GM19455 (cell line): ENCODE data around the gene TRAIP.

ENCODE experiments used
- ATAC-seq: cut with Tn5 transposase; IDR thresholded peaks from one replicate; pipeline ENCODE4 v1.9.1; 2021; ENCODE audit not compliant: unreplicated experiment

Gene TRAIP

DNA sequence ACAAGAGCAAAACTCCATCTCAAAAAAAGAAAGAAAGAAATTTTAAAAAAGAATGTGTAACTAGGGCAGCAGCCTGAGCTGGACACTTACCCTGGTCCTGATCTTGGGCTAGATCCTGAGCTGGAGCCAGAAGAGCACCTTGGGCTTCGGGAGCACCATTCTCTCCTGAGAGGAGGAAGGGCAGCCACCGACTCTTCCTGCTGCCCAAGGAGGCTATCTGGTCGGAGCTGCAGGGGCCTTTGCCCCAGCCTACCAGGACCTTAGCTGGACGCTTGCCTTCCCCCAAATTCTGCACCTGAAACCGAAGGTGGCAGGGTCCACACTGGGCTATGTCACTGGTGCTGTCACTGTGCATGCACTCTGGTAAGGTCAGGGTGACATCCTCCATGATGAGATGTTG, 20.2 kb upstream of the TRAIP start:
- no peak for ATAC-seq

DNA sequence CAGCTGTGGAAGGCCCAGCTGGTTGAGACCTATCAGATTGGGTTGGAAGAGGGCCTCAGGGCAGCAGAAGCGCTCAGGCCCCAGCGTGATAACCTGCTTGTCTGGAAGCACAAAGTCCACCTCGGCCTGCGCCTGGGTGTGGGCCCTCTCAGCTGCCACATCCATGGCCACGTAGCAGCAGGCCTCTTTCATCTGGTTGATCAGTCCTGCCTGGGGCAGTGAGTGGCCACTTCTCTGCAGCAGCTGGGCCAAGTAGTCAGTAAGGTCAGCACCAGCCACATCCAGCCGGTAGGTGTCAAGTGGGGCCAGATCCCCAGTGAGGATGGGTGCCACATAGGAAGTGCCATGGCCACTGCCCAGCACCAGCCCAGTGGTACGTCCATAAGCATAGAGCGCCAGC, 17.3 kb upstream of the TRAIP start:
- ATAC-seq = no peak

- no peak for ATAC-seq
Observed at GRCh38 chr3:49872801-49873281, 16.5 kb upstream of the TRAIP start.

GRCh38 chr3:49871531-49872153, 15.3 kb upstream of the TRAIP start:
- no peak for ATAC-seq

DNA sequence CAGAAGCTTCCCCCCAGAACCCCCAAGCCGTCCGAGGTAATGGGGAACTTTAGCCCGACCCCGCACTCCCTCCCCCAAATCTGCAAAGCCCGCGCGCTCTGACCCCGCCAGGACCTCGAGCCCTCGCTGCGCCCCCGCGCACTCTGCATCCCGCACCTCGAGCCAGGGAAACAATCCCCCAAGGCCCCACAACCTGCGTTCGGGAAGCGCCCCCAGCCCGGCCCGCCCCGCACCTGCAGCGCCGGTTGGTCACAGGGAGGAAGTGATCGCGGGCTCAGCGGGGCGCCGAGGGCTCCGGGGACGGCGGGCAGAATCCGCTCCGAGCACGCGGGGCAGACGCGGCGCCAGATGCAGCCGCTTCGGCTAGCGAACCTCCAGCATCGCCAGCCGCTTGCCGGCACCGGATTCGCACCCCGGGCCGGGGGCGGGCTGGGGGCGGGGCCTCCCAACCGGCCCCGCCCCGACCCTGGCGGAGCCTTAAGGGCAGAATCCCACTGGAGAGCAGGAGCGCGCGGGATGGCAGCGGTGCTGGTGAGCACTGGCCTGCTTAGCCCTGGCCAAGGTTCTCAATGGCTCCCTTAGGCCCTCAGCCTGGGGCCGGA, 13.3 kb upstream of the TRAIP start, which contains the start of gene CAMKV:
Gene CAMKV, minus strand, starts transcription at position 382 of the 602 bp plus-strand sequence. CDS start 7,518 bp downstream, outside the sequence.
- no peak for ATAC-seq

- ATAC-seq = no peak
Observed at GRCh38 chr3:49868862-49869466, 12.6 kb upstream of the TRAIP start.

DNA sequence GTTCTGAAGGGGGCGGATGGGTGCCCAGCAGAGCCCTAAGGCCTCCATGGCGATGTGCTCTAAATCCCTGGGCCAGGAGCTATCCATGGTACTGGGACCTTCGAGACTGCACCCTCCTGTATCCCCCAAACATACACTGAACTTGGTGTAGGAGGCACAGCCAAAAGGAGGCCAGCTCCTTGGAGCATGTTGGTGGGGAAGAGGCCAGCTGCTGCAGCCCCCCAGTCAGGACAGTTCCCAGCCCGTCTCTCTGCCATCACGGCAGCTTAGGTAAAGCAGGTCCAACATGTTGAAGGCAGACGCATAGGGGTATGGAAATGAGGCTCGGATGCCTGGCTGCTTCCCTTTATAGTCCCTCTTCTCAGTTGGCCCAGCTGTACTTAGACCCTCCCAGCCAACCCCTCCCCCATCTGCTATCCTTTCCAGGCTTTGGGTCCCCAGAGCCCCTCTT, 11.5 kb upstream of the TRAIP start:
- no peak for ATAC-seq

DNA sequence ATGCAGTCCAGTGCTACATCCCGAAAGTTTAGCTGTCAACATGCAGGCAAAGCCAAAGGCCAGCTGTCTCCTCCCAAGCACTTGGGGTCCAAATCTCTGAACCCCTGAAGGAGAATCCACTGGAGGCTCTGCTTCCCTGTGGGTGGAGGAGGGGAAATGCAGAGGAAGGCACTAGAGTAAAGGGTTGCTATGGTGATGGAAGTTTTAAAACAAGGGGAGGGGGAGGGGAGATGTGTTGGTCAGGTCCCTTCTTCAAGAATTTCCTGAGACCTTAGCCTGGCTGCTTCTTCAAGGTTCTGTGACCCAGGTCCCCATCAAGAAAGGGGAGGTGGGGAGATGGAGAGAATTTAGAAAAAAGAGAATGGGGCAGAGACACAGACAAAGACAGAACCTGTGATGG, 11.0 kb upstream of the TRAIP start:
- no peak for ATAC-seq

- ATAC-seq = no peak
Observed at GRCh38 chr3:49865198-49865784, 8.9 kb upstream of the TRAIP start.

- ATAC-seq = no peak
Observed at GRCh38 chr3:49864505-49864904, 8.1 kb upstream of the TRAIP start.

DNA sequence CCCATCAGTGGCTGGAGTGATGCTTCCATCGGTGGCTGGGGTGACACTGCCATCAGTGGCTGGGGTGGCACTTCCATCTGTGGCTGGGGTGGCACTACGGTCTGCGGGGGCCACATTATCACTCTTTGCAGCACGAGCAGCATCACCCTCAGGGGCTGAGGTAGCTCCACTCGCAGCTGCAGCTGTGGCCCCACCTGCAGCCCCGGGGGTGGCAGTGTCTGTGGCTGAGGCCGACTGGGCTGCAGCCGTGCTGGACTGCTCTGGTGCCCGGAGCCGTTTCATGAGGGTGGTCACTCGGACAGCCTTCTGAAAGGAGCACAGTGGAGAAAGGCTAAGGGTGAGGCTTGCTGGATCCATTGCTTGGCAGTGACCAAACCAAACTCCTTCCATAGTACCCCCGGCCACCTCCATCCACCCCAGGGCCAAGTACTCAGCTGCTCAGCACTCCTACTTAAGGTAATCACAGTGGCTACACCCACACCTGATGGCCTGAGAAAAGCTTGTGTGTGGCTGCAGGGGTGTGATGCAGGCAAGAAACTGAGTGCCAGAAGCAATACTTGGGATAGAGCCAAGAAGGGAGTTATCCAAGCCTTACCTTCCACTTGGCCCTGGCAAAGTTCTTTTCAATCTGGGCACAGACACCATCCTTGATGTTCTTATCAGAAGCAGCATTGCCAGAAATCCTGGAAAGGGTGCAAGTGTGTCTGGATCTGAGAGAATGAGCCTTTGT, 3.4 kb upstream of the TRAIP start:
- no peak for ATAC-seq

DNA sequence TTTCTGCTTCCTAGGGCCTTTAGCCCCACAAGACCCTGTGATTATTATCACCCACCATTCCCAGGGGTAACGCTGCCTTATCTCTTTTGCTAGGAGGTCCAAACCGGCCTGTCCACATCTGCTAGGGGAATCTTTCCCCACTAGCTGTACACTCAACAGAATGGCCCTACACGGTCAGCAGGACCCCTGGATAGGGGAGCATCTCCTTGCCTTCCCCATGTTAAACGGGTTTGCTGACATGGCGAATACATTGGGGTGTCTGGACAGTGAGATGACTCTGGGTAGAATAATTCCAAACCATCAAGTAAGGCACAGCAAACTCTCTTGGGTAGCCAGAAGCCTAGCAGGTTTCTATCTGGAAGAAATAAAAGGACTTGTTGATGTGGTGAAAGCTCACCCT, 702 bp downstream of the TRAIP start:
- ATAC-seq = no peak

GRCh38 chr3:49845694-49846093, 10.7 kb downstream of the TRAIP start:
- ATAC-seq = no peak

- ATAC-seq = no peak
Observed at GRCh38 chr3:49844464-49845183, 11.7 kb downstream of the TRAIP start.

- ATAC-seq = no peak
Observed at GRCh38 chr3:49842843-49843517, 13.4 kb downstream of the TRAIP start.

- ATAC-seq = no peak
Observed at GRCh38 chr3:49841806-49842205, 14.6 kb downstream of the TRAIP start.

GRCh38 chr3:49841126-49841696, 15.2 kb downstream of the TRAIP start:
- no peak for ATAC-seq

GRCh38 chr3:49840388-49840787, 16.0 kb downstream of the TRAIP start:
- ATAC-seq = no peak

DNA sequence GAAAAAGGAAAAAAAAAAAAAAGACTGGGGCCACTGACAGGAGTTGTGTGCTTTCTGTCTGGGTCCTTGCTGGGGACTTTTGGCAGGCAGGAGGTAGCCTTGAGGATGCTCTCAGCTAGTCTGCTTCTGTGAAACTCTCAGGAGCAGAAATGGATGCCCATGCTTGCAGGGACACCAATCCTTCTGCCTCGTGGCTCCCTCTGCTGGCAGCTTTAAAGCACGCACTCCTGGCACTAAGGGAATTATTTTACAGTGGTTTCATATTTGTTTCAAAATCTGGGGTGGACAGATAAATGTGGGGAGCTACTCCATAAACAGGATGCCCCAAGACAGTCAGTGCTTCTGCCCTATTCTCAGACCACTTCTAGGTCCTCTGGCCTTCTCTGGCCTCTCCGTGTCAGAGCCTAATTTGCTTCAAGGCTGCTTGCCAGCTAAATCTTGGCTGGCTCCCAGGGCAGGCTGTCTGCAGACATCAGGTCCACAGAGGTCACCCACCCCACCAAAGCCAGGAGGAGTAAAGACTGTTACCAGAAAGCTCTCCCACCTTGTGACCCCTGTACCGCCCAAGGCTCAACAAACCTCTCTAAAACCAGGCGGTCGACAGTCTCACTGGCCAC, 17.1 kb downstream of the TRAIP start:
- no peak for ATAC-seq
